K562 (cell line): Measurements from ENCODE around the gene FBP2. TPM values are rescaled to one million over a fixed set of nuclear protein-coding genes. Genes with fewer than 3 reads are reported as not detected.

Experiments used
- BCOR ChIP-seq: fragments of 450-650 bp; IDR thresholded peaks from 2 replicates; pipeline ENCODE4 v1.6.1; 2016
- HES1 ChIP-seq: fragments of 450-650 bp; IDR thresholded peaks from 2 replicates; pipeline ENCODE4 v1.6.1; 2016; ENCODE audit warnings: low read depth, mild to moderate bottlenecking, moderate library complexity
- NELFE ChIP-seq: IDR thresholded peaks from 2 replicates; pipeline ENCODE4 v1.6.1; 2011; ENCODE audit warnings: mild to moderate bottlenecking; ENCODE audit not compliant: insufficient read depth, insufficient read length
- PBX2 ChIP-seq, 2 experiments: IDR thresholded peaks in 1 of 2; conservative IDR thresholded peaks in 1 of 2; 2 replicates each; pipeline ENCODE4 v1.6.1; 2016; ENCODE audit warnings: low read depth in 2 of 2, mild to moderate bottlenecking in 1 of 2, missing compliant biosample characterization in 1 of 2, missing genetic modification characterization in 1 of 2, moderate library complexity in 1 of 2
- ZBTB33 ChIP-seq: sonication (generic); formaldehyde crosslinking; IDR thresholded peaks from 2 replicates; pipeline ENCODE4 v1.8.1; 2023; ENCODE audit warnings: mild to moderate bottlenecking, missing genetic modification reagents
- ZNF121 ChIP-seq: sonication (generic); formaldehyde crosslinking; conservative IDR thresholded peaks from 2 replicates; pipeline ENCODE4 v1.8.0; 2022; ENCODE audit warnings: missing genetic modification reagents
- ZNF76 ChIP-seq: fragments of 250-450 bp; sonication (Bioruptor Pico); IDR thresholded peaks from 2 replicates; pipeline ENCODE4 v1.4.0; 2020; ENCODE audit warnings: mild to moderate bottlenecking, moderate library complexity, borderline replicate concordance
- ZNF77 ChIP-seq: fragments of 250-450 bp; sonication (Bioruptor Pico); IDR thresholded peaks from 2 replicates; pipeline ENCODE4 v1.5.0; 2020
- polyA plus RNA-seq, 8 experiments: library from polyadenylated mRNA; depleted of rRNA in 4 of 8; stranded (reverse) in 5 of 8; unstranded in 3 of 8; fragments of >200 nt; fragmentation: Nextera tagmentation in 2 of 8; fragmentation: Illumina TruSeq in 1 of 8; extraction: Ambion mirVana in 2 of 8; extraction: Trizol in 1 of 8; gene quantifications; 2 replicates each; pipeline versions ENCODE4 v1.2.1 to v1.2.3, GENCODE V29; 2011 to 2014; ENCODE audit warnings: inconsistent platforms in 1 of 8, missing spikeins in 1 of 8
- total RNA-seq, 7 experiments: library from RNA; depleted of rRNA in 6 of 7; stranded (reverse); fragments of >200 nt in 6 of 7; fragmentation: Illumina TruSeq in 2 of 7; extraction: Trizol in 2 of 7; gene quantifications; 2 replicates each; pipeline versions ENCODE4 v1.2.1 to v1.2.3, GENCODE V29; 2011 to 2021; ENCODE audit warnings: low replicate concordance in 1 of 7

The FBP2 gene
- total and polyA plus RNA-seq, 9 of the 15 experiments (the other 6 are each of a cell fraction or from before 2014, with no cell fraction given): 0.06 TPM; not detected in 7

DNA sequence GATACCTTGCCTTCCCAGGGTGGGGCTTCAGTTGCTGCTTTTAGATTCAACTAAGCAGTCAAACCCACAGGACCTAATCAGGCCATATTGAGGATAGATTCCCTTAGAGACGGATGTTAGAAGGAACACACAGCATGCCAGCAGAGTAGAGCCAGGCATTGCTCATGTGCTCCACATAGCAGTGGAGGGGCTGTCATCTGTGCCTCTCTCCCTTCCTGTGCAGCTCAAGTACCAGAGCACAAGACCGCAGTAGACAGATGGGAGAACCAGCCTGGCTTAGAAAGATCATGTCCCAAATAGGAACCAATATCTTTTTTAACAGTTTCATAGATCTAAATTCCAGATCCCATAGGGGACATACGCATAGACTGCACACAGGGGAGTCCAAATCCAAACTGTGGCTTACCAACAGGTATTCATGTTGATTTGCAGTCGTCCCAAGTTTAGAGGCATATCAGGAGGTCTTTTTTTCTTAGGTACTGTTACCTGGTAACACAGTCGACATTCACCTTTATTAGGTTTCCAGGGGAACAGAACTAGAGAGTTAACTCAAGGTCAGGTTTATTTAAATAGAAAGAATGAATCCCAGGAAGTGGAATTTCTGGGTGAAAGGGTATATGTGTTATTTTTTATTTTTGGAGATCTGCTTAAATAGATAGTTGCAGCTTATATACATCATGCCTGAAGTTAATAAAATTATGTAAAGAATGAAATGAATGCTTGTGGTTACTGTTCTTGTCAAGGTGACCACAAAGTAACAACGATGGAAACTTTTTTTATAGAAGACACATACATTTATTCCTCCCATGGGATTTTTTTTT lies 82.3 kb downstream of the FBP2 start (continued):
- no peak for TF ChIP-seq ZNF121 (CRISPR knock-in tag)
- no peak for TF ChIP-seq ZNF76 (CRISPR knock-in tag)
- TF ChIP-seq PBX2 (CRISPR knock-in tag; IDR thresholded peaks at IDR 0.05; ENCODE audit: low read depth): no peak
- TF ChIP-seq PBX2 (tag; conservative IDR thresholded peaks at IDR 0.05; ENCODE audit: low read depth): no peak
- TF ChIP-seq HES1: no peak
- TF ChIP-seq NELFE: no peak
- no peak for TF ChIP-seq ZNF77
- TF ChIP-seq ZBTB33 (CRISPR knock-in tag): no peak
- TF ChIP-seq BCOR: no peak

Other genes starting within 250 kb of the FBP2 start
- gene PCAT7, start 38.7 kb downstream of the FBP2 start, total RNA-seq (2014; rRNA removed): not detected in 2 replicates
- gene PCAT7, start 38.7 kb downstream of the FBP2 start, total RNA-seq (2014; rRNA removed; fragmentation: Illumina TruSeq; extraction: Trizol): not detected in 2 replicates
- not detected in 2 replicates for gene PCAT7, start 38.7 kb downstream of the FBP2 start, total RNA-seq (2015; rRNA removed; fragmentation: Illumina TruSeq; extraction: Trizol)
- gene PCAT7, start 38.7 kb downstream of the FBP2 start, total RNA-seq (2021): 0.09 TPM in 1 of 2 replicates, not detected in the other
- gene PCAT7, start 38.7 kb downstream of the FBP2 start, polyA plus RNA-seq (2011; rRNA removed): not detected in 2 replicates
- 0.13 TPM in 1 of 2 replicates, not detected in the other for gene PCAT7, start 38.7 kb downstream of the FBP2 start, polyA plus RNA-seq (2014; fragmentation: Illumina TruSeq; extraction: Trizol)
- not detected for gene PCAT7, start 38.7 kb downstream of the FBP2 start, polyA plus RNA-seq (2014; fragmentation: Nextera tagmentation; extraction: Ambion mirVana)
- gene PCAT7, start 38.7 kb downstream of the FBP2 start, polyA plus RNA-seq (2014; rRNA removed): not detected in 2 replicates
- gene FBP1, start 45.7 kb upstream of the FBP2 start, total RNA-seq (2014; rRNA removed): not detected in 2 replicates
- not detected in 2 replicates for gene FBP1, start 45.7 kb upstream of the FBP2 start, total RNA-seq (2014; rRNA removed; fragmentation: Illumina TruSeq; extraction: Trizol)
- not detected in 2 replicates for gene FBP1, start 45.7 kb upstream of the FBP2 start, total RNA-seq (2015; rRNA removed; fragmentation: Illumina TruSeq; extraction: Trizol)
- 0.24 and 0.58 TPM in 2 replicates for gene FBP1, start 45.7 kb upstream of the FBP2 start, total RNA-seq (2021)
- not detected in 2 replicates for gene FBP1, start 45.7 kb upstream of the FBP2 start, polyA plus RNA-seq (2011; rRNA removed)
- not detected in 2 replicates for gene FBP1, start 45.7 kb upstream of the FBP2 start, polyA plus RNA-seq (2014; fragmentation: Illumina TruSeq; extraction: Trizol)
- gene FBP1, start 45.7 kb upstream of the FBP2 start, polyA plus RNA-seq (2014; fragmentation: Nextera tagmentation; extraction: Ambion mirVana): not detected
- not detected in 2 replicates for gene FBP1, start 45.7 kb upstream of the FBP2 start, polyA plus RNA-seq (2014; rRNA removed)
- gene AOPEP, start 132.9 kb upstream of the FBP2 start, total RNA-seq (2014; rRNA removed): 15.6 and 17.2 TPM in 2 replicates
- 14.1 and 14.4 TPM in 2 replicates for gene AOPEP, start 132.9 kb upstream of the FBP2 start, total RNA-seq (2014; rRNA removed; fragmentation: Illumina TruSeq; extraction: Trizol)
- 11.1 and 11.8 TPM in 2 replicates for gene AOPEP, start 132.9 kb upstream of the FBP2 start, total RNA-seq (2015; rRNA removed; fragmentation: Illumina TruSeq; extraction: Trizol)
- 13.7 and 14.5 TPM in 2 replicates for gene AOPEP, start 132.9 kb upstream of the FBP2 start, total RNA-seq (2021)
- 9.9 and 13.5 TPM in 2 replicates for gene AOPEP, start 132.9 kb upstream of the FBP2 start, polyA plus RNA-seq (2011; rRNA removed)
- 9.0 and 9.1 TPM in 2 replicates for gene AOPEP, start 132.9 kb upstream of the FBP2 start, polyA plus RNA-seq (2014; fragmentation: Illumina TruSeq; extraction: Trizol)
- 1 to 10 TPM; 4.5 to 5.4 TPM for gene AOPEP, start 132.9 kb upstream of the FBP2 start, polyA plus RNA-seq (2014; fragmentation: Nextera tagmentation; extraction: Ambion mirVana)
- gene AOPEP, start 132.9 kb upstream of the FBP2 start, polyA plus RNA-seq (2014; rRNA removed): 10.5 and 19.3 TPM in 2 replicates